Heart right ventricle (tissue), 16 donors: ENCODE measurements around the gene FBXO44. TPM values are rescaled to one million over a fixed set of nuclear protein-coding genes. Genes with fewer than 3 reads are reported as not detected.

Experiments
- ATAC-seq, 8 donors: fragments of 200-7000 bp; cut with Tn5 transposase; one replicate each; pipeline ENCODE4 v1.9.1; 2020; ENCODE audit warnings: mild to moderate bottlenecking in 8 of 8, moderate library complexity in 8 of 8, moderate number of reproducible peaks in 1 of 8
- DNase-seq, 2 donors: peaks; one replicate each; pipeline ENCODE4 v3.0.0-alpha.2; 2020
- H3K27ac ChIP-seq, 10 donors: fragments of 200-600 bp; sonication (generic) in 2 of 10; one replicate each; pipeline versions ENCODE4 v1.5.0 to v1.8.0; 2020 to 2022; ENCODE audit warnings: mild to moderate bottlenecking in 3 of 10
- H3K27me3 ChIP-seq, 7 donors: fragments of 200-600 bp; one replicate each; pipeline ENCODE4 v1.8.0; 2021 to 2022; ENCODE audit warnings: mild to moderate bottlenecking in 2 of 7
- H3K36me3 ChIP-seq, 9 donors: fragments of 200-600 bp; sonication (generic) in 1 of 9; one replicate each; pipeline versions ENCODE4 v1.5.0 to v1.8.0; 2020 to 2022; ENCODE audit warnings: mild to moderate bottlenecking in 2 of 9
- H3K4me1 ChIP-seq, 9 donors: fragments of 200-600 bp; sonication (generic) in 1 of 9; one replicate each; pipeline versions ENCODE4 v1.5.0 to v1.8.0; 2020 to 2022; ENCODE audit warnings: mild to moderate bottlenecking in 4 of 9
- H3K4me3 ChIP-seq, 10 donors: fragments of 200-600 bp; sonication (generic) in 2 of 10; one replicate each; pipeline versions ENCODE4 v1.5.0 to v1.8.0; 2020 to 2022; ENCODE audit warnings: mild to moderate bottlenecking in 7 of 10, moderate library complexity in 2 of 10
- H3K9me3 ChIP-seq, 11 donors: fragments of 200-600 bp in 10 of 11; sonication (generic) in 2 of 11; one replicate each; pipeline versions ENCODE4 v1.5.0 to v1.8.0; 2013 to 2022; ENCODE audit warnings: mild to moderate bottlenecking in 2 of 11, control low read depth in 1 of 11, moderate library complexity in 1 of 11
- CTCF ChIP-seq, 9 donors: fragments of 200-600 bp; sonication (generic) in 2 of 9; IDR thresholded peaks; one replicate each; pipeline versions ENCODE4 v1.5.0 to v1.8.0; 2021 to 2022; ENCODE audit warnings: antibody characterized with exemption in 9 of 9, mild to moderate bottlenecking in 5 of 9, moderate library complexity in 1 of 9
- WGBS, 2 donors: extraction: QIAGEN DNeasy Blood & Tissue Kit; methylation state at CpG; one replicate each; pipeline ENCODE4 v1.1.7; 2013; ENCODE audit warnings: inconsistent platforms in 1 of 2; 5-methylcytosine and 5-hydroxymethylcytosine counted together
- intact Hi-C, 10 donors: fragments of 100-400 bp; cut with DNase I; formaldehyde crosslinking; loops; one replicate each; pipeline versions ENCODE4 v1.11.1 to v1.14.2; 2022
- polyA plus RNA-seq, 2 donors: library from polyadenylated mRNA; stranded (reverse); fragments of 200-250 nt; gene quantifications; one replicate each; pipeline ENCODE4 v1.2.3, GENCODE V29; 2013
- total RNA-seq, 10 donors: library from RNA; stranded (reverse); fragmentation: NEBNext Ultra II Directional in 3 of 10; extraction: Animal tissue kit (Norgen Biotek cat#: 25700) in 3 of 10; gene quantifications; one replicate each; pipeline versions ENCODE4 v1.2.1 to v1.2.4, GENCODE V29; 2021 to 2023
- donor health status: Arrhythmogenic right ventricular cardiomyopathy.
- donor health status: ischemic (EF 13 %, LVEDD 7.1; RV severe dilation, severe dysfunction).
- donor health status: healthy with polysubstance abuse.
- donor health status: DM: no; HTN: yes; CAD: no.
- donor health status: DM: no; HTN: no; CAD: no.
- donor health status: ischemic (EF 25% LVEDD 6.9; RV normal size, moderate dysfunction).
- donor health status: ischemic (EF 25% LVEDD 5.7; RV mildly dilated, moderate dysfunction).
- donor health status: healthy.
- donor health status: DM: yes; HTN: yes; CAD: no.
- donor health status: Ischemic cardiomyopathy.
- donor health status: ischemic (EF 35%, LVEDD 5.7; RV mildly dilated, moderate dysfunction).
- donor health status: nonischemic (EF 11% LVEDD 7.7; RV severe dilation, severe dysfunction).
- donor health status: DM: yes; HTN: yes; CAD: no.
- donor health status: PGD.
- donor health status: ischemic (EF 29% LVEDD 5.4; RV normal size, mild dysfunction).
- donor health status: nonischemic (EF 23%, LVEDD 6.1; RV moderate dilation, normal function).

Gene FBXO44
- total and polyA plus RNA-seq, 12 donors = 10.1 to 28.2 (median 15.8) TPM

GRCh38 chr1:11682287-11682771, 27.7 kb downstream of the FBXO44 start:
- intact Hi-C loops = loop anchor here in 2 of 10 donors (5.0 kb wide), 1 partner anchor 35 kb away; no protein-coding TSS in a partner anchor
- ATAC-seq = no peak

GRCh38 chr1:11682799-11683198, 28.1 kb downstream of the FBXO44 start:
- intact Hi-C loops = loop anchor here in 2 of 10 donors (5.0 kb wide), 1 partner anchor 35 kb away; no protein-coding TSS in a partner anchor
- TF ChIP-seq CTCF (IDR thresholded peaks at IDR 0.05) = no peak
- DNase-seq (no peak), ATAC-seq (no peak)
- Histone ChIP-seq H3K36me3 (peaks cover 0 to 7% (median 0%) of the 10 kb centered on the region in 9 donors), H3K9me3 (no peaks in the 10 kb centered on the region), H3K27ac (no peak overlapping the region), H3K4me3 (no peak overlapping the region), H3K4me1 (peaks cover 3 to 19% (median 17%) of the 10 kb centered on the region in 9 donors), H3K27me3 (peaks cover 0 to 23% (median 7%) of the 10 kb centered on the region in 7 donors)
- WGBS, 2 donors = 47 to 58% methylated on average over 1 of the region's 1 CpG

More at GRCh38 chr1:11682287-11682771, 27.7 kb downstream of the FBXO44 start:
- no peak for TF ChIP-seq CTCF (IDR thresholded peaks at IDR 0.05)
- H3K27ac ChIP-seq = no peak overlapping the region
- H3K4me1 ChIP-seq = peaks cover 3 to 19% (median 17%) of the 10 kb centered on the region in 9 donors
- H3K27me3 ChIP-seq = peaks cover 0 to 18% (median 4%) of the 10 kb centered on the region in 7 donors
- H3K4me3 ChIP-seq = no peak overlapping the region
- no peak for DNase-seq
- WGBS, 2 donors = 42 to 44% methylated on average over 7 of the region's 7 CpGs
- H3K36me3 ChIP-seq = peaks cover 0 to 12% (median 0%) of the 10 kb centered on the region in 9 donors
- H3K9me3 ChIP-seq = no peaks in the 10 kb centered on the region

- TF ChIP-seq CTCF (IDR thresholded peaks at IDR 0.05) = no peak
- Histone ChIP-seq H3K27ac (no peak overlapping the region), H3K4me1 (peaks cover 3 to 19% (median 17%) of the 10 kb centered on the region in 9 donors), H3K27me3 (peaks cover 0 to 35% (median 15%) of the 10 kb centered on the region in 7 donors), H3K4me3 (no peak overlapping the region), H3K36me3 (no peaks in the 10 kb centered on the region), H3K9me3 (no peaks in the 10 kb centered on the region)
- DNase-seq = no peak
- no peak for ATAC-seq
- intact Hi-C loops = loop anchor here in 2 of 10 donors (5.0 kb wide), 1 partner anchor 33 kb away; no protein-coding TSS in a partner anchor
- 57 to 63% methylated on average over 7 of the region's 7 CpGs for WGBS, 2 donors
Measured at GRCh38 chr1:11684070-11684469, 29.4 kb downstream of the FBXO44 start.

GRCh38 chr1:11685210-11685752, 30.6 kb downstream of the FBXO44 start:
- WGBS, 2 donors = 85 to 88% methylated on average over 7 of the region's 7 CpGs
- Histone ChIP-seq H3K36me3 (no peaks in the 10 kb centered on the region), H3K4me3 (no peak overlapping the region), H3K9me3 (no peaks in the 10 kb centered on the region), H3K27ac (no peak overlapping the region), H3K27me3 (peaks cover 1 to 47% (median 28%) of the 10 kb centered on the region in 7 donors), H3K4me1 (peaks cover 3 to 14% (median 12%) of the 10 kb centered on the region in 9 donors)
- intact Hi-C loops = no loop called here
- DNase-seq (no peak), ATAC-seq (no peak)
- no peak for TF ChIP-seq CTCF (IDR thresholded peaks at IDR 0.05)
